Astrocyte (in vitro differentiated cells and primary cell): ENCODE data around the gene TM2D1.

ENCODE experiments used
- CTCF ChIP-seq: IDR thresholded peaks from 2 replicates; pipeline ENCODE4 v1.5.1; 2011; ENCODE audit warnings: low read depth, mild to moderate bottlenecking, inconsistent platforms, low read length, moderate library complexity; ENCODE audit not compliant: insufficient read depth
- EZH2 ChIP-seq: IDR thresholded peaks from 2 replicates; pipeline ENCODE4 v1.6.1; 2012; ENCODE audit warnings: mild to moderate bottlenecking, low read length, inconsistent platforms; ENCODE audit not compliant: insufficient read depth

GRCh38 chr1:61636814-61637213 is 88.1 kb downstream of the TM2D1 start:
- TF ChIP-seq EZH2 (no peak), CTCF (no peak)
